HFFc6 (cell line): Measurements from ENCODE around the gene POC1B. TPM values are rescaled to one million over a fixed set of nuclear protein-coding genes. Genes with fewer than 3 reads are reported as not detected.

Experiments used
- DNase-seq: peaks from one replicate; pipeline ENCODE4 v3.0.0-alpha.2; 2018
- H3K27ac Mint-ChIP-seq: 2 replicates; pipeline ENCODE4 v1.8.0; 2020; ENCODE audit warnings: mild to moderate bottlenecking, mixed read lengths
- H3K27me3 Mint-ChIP-seq: 2 replicates; pipeline ENCODE4 v1.8.0; 2021; ENCODE audit warnings: mild to moderate bottlenecking, moderate library complexity, mixed read lengths; ENCODE audit not compliant: insufficient read depth
- H3K36me3 Mint-ChIP-seq: 2 replicates; pipeline ENCODE4 v1.8.0; 2021; ENCODE audit warnings: low read depth, mixed read lengths
- H3K4me1 Mint-ChIP-seq: 2 replicates; pipeline ENCODE4 v1.8.0; 2020; ENCODE audit warnings: low read depth, mixed read lengths
- H3K4me3 Mint-ChIP-seq: 2 replicates; pipeline ENCODE4 v1.8.0; 2020; ENCODE audit warnings: mild to moderate bottlenecking, moderate library complexity, mixed read lengths
- H3K9me3 Mint-ChIP-seq: 2 replicates; pipeline ENCODE4 v1.8.0; 2020; ENCODE audit warnings: mild to moderate bottlenecking, mixed read lengths
- CTCF ChIP-seq: fragments of 200-600 bp; sonication (generic); IDR thresholded peaks from 2 replicates; pipeline ENCODE4 v1.5.0; 2021; ENCODE audit warnings: antibody characterized with exemption, mild to moderate bottlenecking
- total RNA-seq, 6 experiments: library from RNA; stranded (reverse); fragmentation: NEBNext Ultra II Directional; extraction: Animal tissue kit (Norgen Biotek cat#: 25700); gene quantifications; 2 replicates in 1 of 6; 3 replicates in 5 of 6; pipeline ENCODE4 v1.2.3, GENCODE V29; 2021

POC1B gene
- total RNA-seq, 6 experiments from 2014 or later, result 10.4 to 12.6 (median 11.1) TPM

DNA sequence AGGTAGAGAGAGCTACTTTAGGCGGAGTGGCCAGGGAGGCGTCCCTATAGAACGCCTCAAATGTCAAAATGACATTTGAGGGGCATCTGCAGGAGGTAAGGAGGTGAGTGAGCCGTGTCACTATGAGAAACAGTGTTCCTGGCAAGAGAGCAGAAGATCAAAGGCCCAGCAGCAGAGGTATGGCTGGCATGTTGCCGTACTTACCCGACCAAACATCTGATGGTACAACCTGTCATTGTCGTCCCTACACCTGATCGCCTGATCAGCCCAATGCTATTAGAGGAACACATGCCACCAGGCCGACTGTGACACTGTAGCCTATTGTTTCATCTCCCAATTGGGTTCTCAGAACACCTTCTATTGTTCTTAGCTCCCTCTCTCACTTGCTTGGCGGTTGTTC lies 33.9 kb upstream of the POC1B start:
- Mint-ChIP-seq H3K36me3 (no peaks in the 10 kb centered on the region), H3K27me3 (no peaks in the 10 kb centered on the region; the same call in none of the 2 replicates), H3K4me1 (no peaks in the 10 kb centered on the region; the same call in 1 of the 2 replicates), H3K4me3 (no peak overlapping the region), H3K9me3 (no peaks in the 10 kb centered on the region), H3K27ac (no peak overlapping the region)
- DNase-seq, result no peak
- no peak for TF ChIP-seq CTCF

GRCh38 chr12:89556976-89557375 lies 31.1 kb upstream of the POC1B start:
- no peaks in the 10 kb centered on the region for H3K36me3 Mint-ChIP-seq
- no peaks in the 10 kb centered on the region; the same call in none of the 2 replicates for H3K27me3 Mint-ChIP-seq
- H3K4me1 Mint-ChIP-seq, result peaks cover 8% of the 10 kb centered on the region
- H3K4me3 Mint-ChIP-seq, result no peak overlapping the region
- no peak for TF ChIP-seq CTCF
- no peak overlapping the region for H3K27ac Mint-ChIP-seq
- DNase-seq, result no peak
- no peaks in the 10 kb centered on the region for H3K9me3 Mint-ChIP-seq

- Mint-ChIP-seq H3K9me3 (no peaks in the 10 kb centered on the region), H3K27ac (no peak overlapping the region), H3K27me3 (no peaks in the 10 kb centered on the region; the same call in 1 of the 2 replicates), H3K4me3 (no peak overlapping the region), H3K4me1 (peaks cover 8% of the 10 kb centered on the region), H3K36me3 (no peaks in the 10 kb centered on the region)
- no peak for DNase-seq
- TF ChIP-seq CTCF, result no peak
These were observed 26.5 kb upstream of the POC1B start for GRCh38 chr12:89552376-89552775.

DNA sequence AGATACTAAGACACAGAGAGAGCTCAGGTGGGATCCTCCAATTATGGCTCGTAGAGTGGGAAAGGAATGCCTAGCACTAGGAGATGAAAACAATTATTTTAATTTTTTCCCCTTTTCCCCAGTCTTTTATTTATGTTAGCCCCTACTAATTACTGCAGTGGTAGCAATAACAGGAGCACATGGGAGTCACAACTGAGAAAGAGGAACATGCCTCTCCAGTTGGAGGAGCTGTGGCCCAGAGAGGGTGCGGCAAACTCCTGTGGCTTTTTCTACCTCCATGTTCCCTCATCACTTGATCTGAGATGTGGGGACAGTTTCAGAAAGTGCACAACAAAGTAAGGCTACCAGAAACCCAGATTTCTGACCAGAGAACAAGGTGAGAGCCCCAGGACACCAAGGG lies 25.9 kb upstream of the POC1B start:
- H3K4me3 Mint-ChIP-seq, result no peak overlapping the region
- TF ChIP-seq CTCF, result no peak
- H3K27me3 Mint-ChIP-seq, result no peaks in the 10 kb centered on the region; the same call in 1 of the 2 replicates

DNA sequence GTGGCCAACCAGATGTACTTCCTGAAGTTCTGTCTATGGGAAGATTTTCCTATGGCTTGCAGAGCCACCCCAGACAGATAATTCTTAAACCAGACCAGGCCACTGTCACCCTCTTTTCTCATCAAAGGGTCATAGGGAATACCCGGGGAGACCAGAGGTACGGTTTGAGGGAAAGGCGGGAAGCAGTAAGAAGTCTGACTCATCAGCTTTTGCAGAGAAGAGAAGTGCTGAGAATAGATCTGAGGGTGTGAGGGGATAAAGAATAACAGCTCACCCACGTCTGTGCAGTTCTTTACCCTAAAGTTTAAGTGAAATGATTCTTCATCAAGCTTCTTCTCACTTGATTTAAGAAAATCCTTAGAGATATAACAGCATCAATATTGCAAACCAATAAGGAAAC lies 21.3 kb upstream of the POC1B start:
- DNase-seq, result no peak
- no peak overlapping the region for H3K27ac Mint-ChIP-seq

More for the DNA sequence above, 25.9 kb upstream of the POC1B start:
- DNase-seq, result no peak
- Mint-ChIP-seq H3K36me3 (no peaks in the 10 kb centered on the region), H3K9me3 (no peaks in the 10 kb centered on the region), H3K4me1 (peaks cover 8% of the 10 kb centered on the region), H3K27ac (no peak overlapping the region)

More for the DNA sequence above, 21.3 kb upstream of the POC1B start:
- H3K9me3 Mint-ChIP-seq, result no peaks in the 10 kb centered on the region
- no peaks in the 10 kb centered on the region for H3K36me3 Mint-ChIP-seq
- no peak for TF ChIP-seq CTCF
- H3K27me3 Mint-ChIP-seq, result no peaks in the 10 kb centered on the region
- H3K4me1 Mint-ChIP-seq, result peaks cover 34% of the 10 kb centered on the region
- no peak overlapping the region for H3K4me3 Mint-ChIP-seq
